GM21723 (cell line): Measurements from ENCODE around the gene GTPBP6.
"Not testable (repeated sequence)": the region's sequence is repeated elsewhere in the genome, so short reads cannot be mapped to it uniquely, and the experiment has no call there.

Source experiments
- ATAC-seq: cut with Tn5 transposase; IDR thresholded peaks from one replicate; pipeline ENCODE4 v1.9.1; 2021; ENCODE audit warnings: mild to moderate bottlenecking, moderate library complexity; ENCODE audit not compliant: unreplicated experiment

The GTPBP6 gene

GRCh38 chrX:318068-318738 is 393 bp downstream of the GTPBP6 start:
- ATAC-seq: peak; percentile 56

GRCh38 chrX:317424-318067 is 1.1 kb downstream of the GTPBP6 start:
- ATAC-seq: no peak

DNA sequence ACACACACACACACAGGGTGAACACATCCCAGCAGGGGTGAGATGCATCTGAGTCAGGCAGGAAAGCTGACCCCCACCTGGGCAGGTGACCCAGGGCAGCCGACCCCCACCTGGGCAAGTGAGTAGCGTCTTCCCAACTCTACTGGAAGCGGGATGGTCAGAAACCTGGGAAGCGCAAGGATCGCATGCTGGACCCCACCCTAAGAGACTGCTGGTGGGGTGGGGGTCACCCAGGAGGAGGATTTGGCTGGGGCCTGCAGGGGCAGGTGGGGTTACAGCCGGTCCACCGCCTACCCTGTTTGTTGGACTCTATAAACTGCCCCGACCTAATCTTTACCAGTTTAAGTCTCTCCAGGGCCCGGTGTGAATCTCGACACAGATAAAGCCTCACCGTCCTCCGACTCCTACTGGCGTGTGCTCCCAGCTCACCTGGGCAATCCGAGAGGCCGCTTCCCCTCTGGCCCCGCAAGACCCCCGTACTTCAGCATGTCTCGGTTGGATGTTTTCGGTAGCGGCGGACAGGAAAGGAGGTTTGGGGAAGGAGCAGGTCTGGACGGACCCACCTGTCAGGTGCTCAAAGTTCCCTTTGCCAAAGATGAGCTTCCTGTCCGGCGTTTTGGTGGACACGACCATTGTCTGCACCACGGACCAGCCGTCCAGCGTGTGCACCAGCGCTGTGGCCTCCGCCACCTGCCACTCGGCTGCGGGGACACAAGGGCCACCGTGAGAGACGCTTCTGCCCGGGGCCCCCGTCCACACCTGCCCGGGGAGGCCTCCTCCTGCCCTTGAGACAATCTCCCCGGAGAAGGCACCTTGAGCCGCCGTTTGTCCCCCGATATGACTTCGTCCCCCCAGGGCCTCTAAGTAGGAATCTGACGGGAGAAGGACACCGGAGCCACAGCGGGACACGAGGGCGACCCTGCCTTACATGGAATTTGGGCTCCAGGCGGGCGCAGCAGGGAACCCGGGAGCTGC is 2.0 kb downstream of the GTPBP6 start:
- ATAC-seq: no peak

- ATAC-seq: no peak
Observed at GRCh38 chrX:314781-315595, 3.6 kb downstream of the GTPBP6 start.

- ATAC-seq: no peak
Observed at GRCh38 chrX:314049-314448, 4.5 kb downstream of the GTPBP6 start.

GRCh38 chrX:313546-313945 is 5.0 kb downstream of the GTPBP6 start:
- no peak for ATAC-seq

DNA sequence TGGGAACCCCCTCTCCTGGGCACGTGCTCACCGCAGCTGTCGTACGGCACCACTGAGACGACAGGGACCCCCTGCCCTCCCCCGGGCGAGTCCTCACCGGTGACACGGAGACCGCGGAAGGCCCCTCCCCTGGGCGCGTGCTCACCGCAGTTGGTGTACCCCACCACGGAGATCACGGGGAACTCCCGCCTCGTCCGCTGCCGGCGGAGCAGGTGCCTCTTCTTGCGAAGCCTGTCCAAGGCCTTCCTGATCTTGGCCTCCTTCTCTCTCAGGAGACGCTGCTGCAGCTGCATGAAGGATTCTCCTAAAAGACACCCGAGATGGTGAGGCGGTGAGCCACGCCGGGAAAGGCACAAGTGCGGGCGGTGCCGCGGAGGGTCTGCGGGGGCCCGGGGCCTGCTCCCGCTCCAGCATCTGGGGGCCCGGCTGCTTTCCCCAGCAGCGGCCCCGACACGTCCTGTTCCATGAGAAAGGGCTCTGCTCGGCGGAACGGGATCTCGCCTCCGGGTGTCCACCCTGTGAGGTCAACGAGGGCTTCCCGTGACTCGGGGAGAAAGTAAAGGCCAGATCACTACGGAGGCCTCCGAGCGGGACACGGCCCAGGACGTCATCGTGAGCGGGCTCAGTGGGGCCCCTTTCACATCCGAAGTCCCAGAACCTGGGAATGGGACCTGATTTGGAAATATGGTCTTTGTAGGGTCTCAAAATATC is 5.8 kb downstream of the GTPBP6 start:
- ATAC-seq: no peak

DNA sequence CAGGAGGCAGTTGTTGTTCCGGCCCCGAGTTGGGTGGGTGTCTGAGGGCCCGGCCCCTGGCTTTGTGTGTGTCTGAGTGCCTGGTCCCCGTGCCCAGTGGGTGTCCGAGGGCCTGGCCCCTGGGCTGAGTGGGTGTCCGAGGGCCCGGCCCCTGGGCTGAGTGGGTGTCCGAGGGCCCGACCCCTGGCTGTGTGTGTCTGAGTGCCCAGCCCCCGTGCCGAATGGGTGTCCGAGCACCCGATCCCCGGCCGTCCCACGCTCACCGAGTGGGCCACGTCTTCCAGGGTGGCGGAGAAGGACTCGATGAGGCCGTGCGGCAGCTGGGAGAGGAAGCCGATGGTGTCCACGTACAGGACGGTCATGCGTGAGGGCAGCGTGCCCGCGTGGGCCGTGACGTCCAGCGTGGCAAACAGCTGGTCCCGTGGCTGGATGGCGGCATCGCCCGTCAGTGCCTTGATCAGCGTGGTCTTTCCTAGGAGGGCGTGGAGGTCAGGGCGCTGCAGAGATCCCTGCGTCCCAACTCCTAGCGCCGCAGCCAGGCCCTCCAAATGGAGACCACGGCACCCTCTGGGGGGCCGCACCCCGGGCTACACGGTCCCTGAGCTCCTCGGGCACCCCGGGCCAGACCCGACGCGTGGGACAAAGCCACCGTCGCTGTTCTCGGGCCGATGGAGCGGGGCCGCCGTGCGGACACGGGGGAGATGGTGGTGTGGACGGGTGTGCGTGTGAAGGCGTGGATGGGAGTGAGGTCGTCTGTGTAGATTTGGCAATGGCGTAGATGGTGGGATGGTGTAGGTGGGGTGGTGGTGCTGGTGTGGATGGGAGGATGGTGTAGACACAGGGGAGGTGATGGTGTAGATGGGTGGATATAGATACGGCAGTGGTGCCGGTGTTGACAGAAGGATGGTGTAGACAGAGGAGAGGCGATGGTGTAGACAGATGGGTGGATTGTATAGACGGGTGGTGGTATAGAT is 7.2 kb downstream of the GTPBP6 start:
- no peak for ATAC-seq

GRCh38 chrX:310621-311155 is 7.9 kb downstream of the GTPBP6 start:
- ATAC-seq: no peak

GRCh38 chrX:308821-309520 is 9.6 kb downstream of the GTPBP6 start:
- ATAC-seq: no peak

GRCh38 chrX:307261-308111 is 11.1 kb downstream of the GTPBP6 start:
- no peak for ATAC-seq

DNA sequence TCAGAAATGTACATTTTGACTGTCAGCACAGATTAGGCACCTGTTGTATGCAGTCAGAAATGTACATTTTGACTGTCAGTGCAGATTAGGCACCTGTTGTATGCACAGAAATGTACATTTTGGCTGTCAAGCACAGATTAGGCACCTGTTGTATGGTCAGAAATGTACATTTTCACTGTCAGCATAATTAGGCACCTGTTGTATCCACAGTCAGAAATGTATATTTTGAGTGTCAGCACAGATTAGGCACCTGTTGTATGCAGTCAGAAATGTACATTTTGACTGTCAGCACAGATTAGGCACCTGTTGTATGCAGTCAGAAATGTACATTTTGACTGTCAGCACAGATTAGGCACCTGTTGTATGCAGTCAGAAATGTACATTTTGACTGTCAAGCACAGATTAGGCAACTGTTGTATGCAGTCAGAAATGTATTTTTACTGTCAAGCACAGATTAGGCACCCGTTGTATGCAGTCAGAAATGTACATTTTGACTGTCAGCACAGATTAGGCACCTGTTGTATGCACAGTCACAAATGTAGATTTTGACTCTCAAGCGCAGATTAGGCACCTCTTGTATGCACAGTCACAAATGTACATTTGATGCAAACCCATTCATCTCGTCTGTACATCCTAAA is 11.9 kb downstream of the GTPBP6 start:
- ATAC-seq: not testable (repeated sequence)

- ATAC-seq: not testable (repeated sequence)
Observed at GRCh38 chrX:305781-306613, 12.6 kb downstream of the GTPBP6 start.

DNA sequence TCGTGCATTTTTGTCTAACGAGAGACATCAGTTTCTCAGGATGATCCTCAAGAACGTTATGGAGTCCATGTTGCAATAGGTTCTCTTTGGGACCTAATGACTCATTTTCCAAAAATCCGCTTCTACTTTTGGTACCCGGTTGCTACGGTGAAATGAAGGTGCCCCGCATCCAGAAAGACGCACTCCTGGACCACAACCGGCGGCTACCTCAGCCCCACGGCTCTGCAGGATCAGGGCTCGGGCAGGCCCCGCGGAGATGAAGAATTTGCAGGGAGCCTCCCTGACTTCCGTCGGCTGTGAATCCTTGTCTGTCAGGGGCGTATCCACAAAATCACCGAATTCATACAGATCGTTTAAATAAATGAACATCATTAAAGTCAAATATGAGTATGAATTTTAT is 15.6 kb downstream of the GTPBP6 start:
- no peak for ATAC-seq

GRCh38 chrX:300334-300733 is 18.3 kb downstream of the GTPBP6 start:
- ATAC-seq: no peak

DNA sequence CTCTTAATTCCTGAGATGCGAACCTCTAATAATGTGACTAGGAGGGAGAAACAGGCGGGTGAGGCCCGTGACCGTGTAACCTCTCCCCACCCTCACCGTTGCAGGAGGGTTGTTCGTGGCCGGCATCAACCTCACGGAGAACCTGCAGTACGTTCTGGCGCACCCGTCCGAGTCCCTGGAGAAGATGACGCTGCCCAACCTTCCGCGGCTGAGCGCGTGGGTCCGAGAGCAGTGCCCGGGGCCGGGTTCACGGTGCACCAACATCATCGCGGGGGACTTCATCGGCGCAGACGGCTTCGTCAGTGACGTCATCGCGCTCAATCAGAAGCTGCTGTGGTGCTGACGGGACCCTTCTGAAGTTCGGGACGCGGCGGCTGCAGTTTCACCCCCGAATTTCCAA is 19.6 kb downstream of the GTPBP6 start:
- ATAC-seq: no peak
